Right atrium auricular region (tissue), 2 donors: ENCODE measurements around the gene EXTL2. TPM values are rescaled to one million over a fixed set of nuclear protein-coding genes. Genes with fewer than 3 reads are reported as not detected.
"Not testable (repeated sequence)": the region's sequence is repeated elsewhere in the genome, so short reads cannot be mapped to it uniquely, and the experiment has no call there.

Experiments used
- DNase-seq: peaks from one replicate; pipeline ENCODE4 v3.0.0-alpha.2; 2019; ENCODE audit warnings: low spot score
- H3K27ac ChIP-seq, 2 donors: fragments of 200-600 bp; sonication (generic); 1 replicate in 1 of 2; 2 replicates in 1 of 2; pipeline ENCODE4 v1.5.1; 2016 to 2019
- H3K27me3 ChIP-seq, 2 donors: fragments of 200-600 bp; sonication (generic); one replicate each; pipeline versions ENCODE4 v1.5.1 to v1.6.0; 2017 to 2019
- H3K36me3 ChIP-seq: fragments of 200-600 bp; sonication (generic); one replicate; pipeline ENCODE4 v1.5.1; 2016
- H3K4me1 ChIP-seq, 2 donors: fragments of 200-600 bp; sonication (generic); one replicate each; pipeline versions ENCODE4 v1.5.1 to v1.6.0; 2017 to 2019
- H3K4me3 ChIP-seq, 2 donors: fragments of 200-600 bp; sonication (generic); 1 replicate in 1 of 2; 2 replicates in 1 of 2; pipeline ENCODE4 v1.5.1; 2017 to 2019; ENCODE audit warnings: mild to moderate bottlenecking in 1 of 2, moderate library complexity in 1 of 2
- H3K9me3 ChIP-seq, 2 donors: fragments of 200-600 bp; sonication (generic); one replicate each; pipeline ENCODE4 v1.5.1; 2019
- CTCF ChIP-seq, 2 donors: fragments of 200-600 bp; sonication (generic); IDR thresholded peaks; one replicate each; pipeline ENCODE4 v1.5.1; 2019; ENCODE audit warnings: antibody characterized with exemption in 2 of 2
- total RNA-seq, 2 donors: library from RNA; depleted of rRNA; stranded (reverse); fragments of >200 nt; gene quantifications; one replicate each; pipeline ENCODE4 v1.1.0, GENCODE V29; 2016

The EXTL2 gene
- total RNA-seq, 2 donors from 2014 or later, result 6.3 to 9.5 TPM

- H3K4me1 ChIP-seq, result peaks cover 0 to 21% of the 10 kb centered on the region in 2 donors
- TF ChIP-seq CTCF (IDR thresholded peaks at IDR 0.05), result no peak
- H3K27ac ChIP-seq, result peak within 1 kb of the TSS; percentile 94 to 96
- no peaks in the 10 kb centered on the region for H3K27me3 ChIP-seq
- H3K4me3 ChIP-seq, result peak within 1 kb of the TSS; percentile 63 to 66
- no peaks in the 10 kb centered on the region for H3K9me3 ChIP-seq
- no peaks in the 10 kb centered on the region for H3K36me3 ChIP-seq
- peak; percentile 96 for DNase-seq
Measured at GRCh38 chr1:100895540-100896480, 1.2 kb upstream of the EXTL2 start, which contains the start of gene SLC30A7. SLC30A7 (plus strand) TSS chr1:100896090; CDS start chr1:100896263, 173 bp downstream.

DNA sequence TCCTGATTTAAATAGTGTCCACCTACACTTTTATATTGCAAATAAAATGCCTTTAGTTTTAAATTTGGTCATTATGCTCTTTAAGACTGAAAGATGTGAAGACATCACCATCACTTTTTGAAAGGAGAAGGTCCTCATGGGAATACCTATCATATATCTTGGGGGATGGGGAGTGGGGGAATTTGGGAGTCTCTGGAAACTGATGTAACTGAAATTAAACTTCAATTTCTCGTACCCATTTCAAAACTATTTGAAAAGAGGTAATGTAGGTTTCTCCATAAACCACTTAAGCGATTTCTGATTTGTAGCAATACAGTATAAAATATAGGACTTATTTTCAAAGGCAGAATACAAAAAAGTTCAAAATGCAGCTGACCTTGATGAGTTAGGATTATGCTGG lies 924 bp downstream of the EXTL2 start:
- no peaks in the 10 kb centered on the region for H3K9me3 ChIP-seq
- H3K27ac ChIP-seq, result no peak overlapping the region
- H3K4me1 ChIP-seq, result peaks cover 0 to 21% of the 10 kb centered on the region in 2 donors
- no peaks in the 10 kb centered on the region for H3K36me3 ChIP-seq
- H3K4me3 ChIP-seq, result peak overlapping the region in 1 of 2 donors; percentile 66
- H3K27me3 ChIP-seq, result no peaks in the 10 kb centered on the region
- DNase-seq, result no peak
- no peak for TF ChIP-seq CTCF (IDR thresholded peaks at IDR 0.05)

DNA sequence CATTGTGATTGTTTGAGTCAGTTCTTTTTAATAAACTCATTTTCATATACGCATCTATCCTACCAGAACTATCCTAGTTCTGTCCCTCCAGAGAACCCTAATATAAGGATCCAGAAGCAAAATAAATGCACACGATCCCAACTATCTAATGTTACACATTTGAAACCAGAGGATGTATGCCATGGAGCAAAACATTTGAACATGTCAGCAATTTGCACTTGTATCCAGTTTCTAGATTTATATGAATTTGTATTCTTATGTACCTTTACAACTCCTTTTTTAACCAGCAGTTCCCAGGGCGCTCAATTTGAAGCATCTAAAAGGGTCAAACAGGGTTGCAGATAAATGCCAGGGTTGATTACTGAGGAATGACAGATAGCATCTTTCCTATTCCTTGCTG lies 2.1 kb downstream of the EXTL2 start:
- no peak for TF ChIP-seq CTCF (IDR thresholded peaks at IDR 0.05)
- H3K27ac ChIP-seq, result no peak overlapping the region
- no peaks in the 10 kb centered on the region for H3K36me3 ChIP-seq
- no peak overlapping the region for H3K4me3 ChIP-seq
- H3K4me1 ChIP-seq, result peaks cover 0 to 15% of the 10 kb centered on the region in 2 donors
- no peaks in the 10 kb centered on the region for H3K9me3 ChIP-seq
- H3K27me3 ChIP-seq, result no peaks in the 10 kb centered on the region
- no peak for DNase-seq

- no peaks in the 10 kb centered on the region for H3K36me3 ChIP-seq
- H3K27ac ChIP-seq, result no peak overlapping the region
- no peak for TF ChIP-seq CTCF (IDR thresholded peaks at IDR 0.05)
- H3K9me3 ChIP-seq, result no peaks in the 10 kb centered on the region
- no peak for DNase-seq
- peaks cover 0 to 6% of the 10 kb centered on the region in 2 donors for H3K4me1 ChIP-seq
- no peak overlapping the region for H3K4me3 ChIP-seq
- no peaks in the 10 kb centered on the region for H3K27me3 ChIP-seq
Measured at GRCh38 chr1:100891380-100891779, 3.3 kb downstream of the EXTL2 start.

- H3K4me3 ChIP-seq, DNase-seq, H3K36me3 ChIP-seq, H3K4me1 ChIP-seq, H3K27me3 ChIP-seq, H3K27ac ChIP-seq, H3K9me3 ChIP-seq: not testable (repeated sequence)
Measured at GRCh38 chr1:100889869-100890482, 4.7 kb downstream of the EXTL2 start.

DNA sequence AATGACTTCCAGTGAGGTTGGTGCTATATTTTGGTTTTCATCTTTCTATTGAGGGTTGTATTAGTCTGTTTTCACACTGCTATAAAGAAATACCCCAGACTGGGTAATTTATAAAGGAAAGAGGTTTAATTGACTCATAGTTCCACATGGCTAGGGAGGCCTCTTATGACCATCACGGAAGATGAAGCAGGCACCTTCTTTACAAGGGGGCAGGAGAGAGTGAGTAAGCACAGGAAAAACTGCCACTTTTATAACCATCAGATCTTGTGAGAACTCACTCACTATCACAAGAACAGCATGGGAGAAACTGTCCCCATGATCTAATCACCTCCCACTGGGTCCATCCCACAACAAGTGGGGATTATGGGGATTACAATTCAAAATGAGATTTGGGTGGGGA lies 5.6 kb downstream of the EXTL2 start:
- not testable (repeated sequence) for DNase-seq, H3K4me3 ChIP-seq, H3K36me3 ChIP-seq, H3K4me1 ChIP-seq, H3K9me3 ChIP-seq, H3K27me3 ChIP-seq, H3K27ac ChIP-seq
